Measurements from ENCODE around the gene RPL4.
"Not testable (repeated sequence)": the region's sequence is repeated elsewhere in the genome, so short reads cannot be mapped to it uniquely, and the experiment has no call there.

RPL4 gene

GRCh38 chr15:66494262-66494661 lies 10.4 kb downstream of the RPL4 start:
- DNase-seq = no peak
- intact Hi-C loops (cut with DNase I) = no loop called here

- intact Hi-C loops (cut with DNase I) = no loop called here
- DNase-seq = no peak
Observed at GRCh38 chr15:66491846-66492245, 12.8 kb downstream of the RPL4 start.

GRCh38 chr15:66489179-66489791 lies 15.4 kb downstream of the RPL4 start:
- DNase-seq = no peak
- intact Hi-C loops (cut with DNase I) = no loop called here

- no peak for DNase-seq
- intact Hi-C loops (cut with DNase I) = no loop called here
Observed at GRCh38 chr15:66488525-66488924, 16.1 kb downstream of the RPL4 start.

- DNase-seq = no peak
Observed at GRCh38 chr15:66486887-66487286, 17.8 kb downstream of the RPL4 start.

GRCh38 chr15:66484539-66485112 lies 20.0 kb downstream of the RPL4 start:
- intact Hi-C loops (cut with DNase I) = no loop called here
- DNase-seq = no peak

More at GRCh38 chr15:66486887-66487286, 17.8 kb downstream of the RPL4 start:
- intact Hi-C loops (cut with DNase I) = no loop called here

GRCh38 chr15:66483131-66483566 lies 21.5 kb downstream of the RPL4 start:
- intact Hi-C loops (cut with DNase I) = no loop called here
- DNase-seq = no peak

- intact Hi-C loops (cut with DNase I) = no loop called here
- DNase-seq = peak in 8 of 10 donors; percentile 32 to 91 (median 64)
Observed at GRCh38 chr15:66482539-66482938, 22.1 kb downstream of the RPL4 start.

- DNase-seq = no peak
- intact Hi-C loops (cut with DNase I) = no loop called here
Observed at GRCh38 chr15:66481107-66481856, 23.4 kb downstream of the RPL4 start.

- no peak for DNase-seq
- intact Hi-C loops (cut with DNase I) = no loop called here
Observed at GRCh38 chr15:66480267-66480666, 24.4 kb downstream of the RPL4 start.

GRCh38 chr15:66477011-66477410 lies 27.6 kb downstream of the RPL4 start:
- intact Hi-C loops (cut with DNase I) = no loop called here
- DNase-seq = peak in 8 of 10 donors; percentile 24 to 93 (median 62)

- intact Hi-C loops (cut with DNase I) = no loop called here
- DNase-seq = peak in 4 of 10 donors; percentile 28 to 88 (median 60)
Observed at GRCh38 chr15:66476535-66476934, 28.1 kb downstream of the RPL4 start.

- intact Hi-C loops (cut with DNase I) = no loop called here
- no peak for DNase-seq
Observed at GRCh38 chr15:66474963-66475362, 29.7 kb downstream of the RPL4 start.

- DNase-seq = no peak
- intact Hi-C loops (cut with DNase I) = no loop called here
Observed at GRCh38 chr15:66474135-66474534, 30.5 kb downstream of the RPL4 start.

GRCh38 chr15:66472176-66472999 lies 32.3 kb downstream of the RPL4 start:
- intact Hi-C loops (cut with DNase I) = no loop called here
- peak in 1 of 10 donors; percentile 17 for DNase-seq

- intact Hi-C loops (cut with DNase I); DNase-seq: not testable (repeated sequence)
Observed at GRCh38 chr15:66470825-66471224, 33.8 kb downstream of the RPL4 start.

GRCh38 chr15:66467162-66468040 lies 37.3 kb downstream of the RPL4 start:
- DNase-seq; intact Hi-C loops (cut with DNase I): not testable (repeated sequence)

GRCh38 chr15:66465294-66465693 lies 39.4 kb downstream of the RPL4 start:
- DNase-seq; intact Hi-C loops (cut with DNase I): not testable (repeated sequence)

- no peak for DNase-seq
- intact Hi-C loops (cut with DNase I) = no loop called here
Observed at GRCh38 chr15:66462627-66463026, 42.0 kb downstream of the RPL4 start.

- DNase-seq = no peak
- intact Hi-C loops (cut with DNase I) = no loop called here
Observed at GRCh38 chr15:66461917-66462316, 42.7 kb downstream of the RPL4 start.
